ENCODE measurements around the gene ADAMTS1. TPM values are rescaled to one million over a fixed set of nuclear protein-coding genes. Genes with fewer than 3 reads are reported as not detected.

ADAMTS1 gene
- total RNA-seq, 1 donor from 2014 or later: not detected

DNA sequence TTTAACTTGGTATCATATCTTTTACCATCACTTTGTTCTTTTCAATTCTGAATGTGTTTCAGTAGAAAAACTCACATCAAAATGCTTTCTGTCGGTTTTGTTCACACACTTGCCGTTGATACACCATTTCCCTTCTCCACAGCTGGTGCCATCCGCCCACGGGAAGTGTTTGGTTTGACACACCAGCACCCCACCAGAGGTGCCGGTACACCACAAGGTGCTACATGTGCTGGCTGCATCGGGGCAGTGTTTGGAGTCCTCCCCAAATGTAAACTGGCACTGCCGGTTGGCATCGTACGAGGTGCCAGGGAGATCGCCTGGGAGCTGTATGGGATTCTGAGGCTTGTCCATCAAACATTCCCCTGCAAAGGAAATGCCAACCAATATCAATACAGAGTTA, 5.0 kb downstream of the ADAMTS1 start:
- intact Hi-C loops (cut with micrococcal nuclease): loop anchor here (10.0 kb wide), 1 partner anchor 1845 kb away; no protein-coding TSS in a partner anchor
- Mint-ChIP-seq H3K27ac (no peak overlapping the region), H3K9me3 (no peaks in the 10 kb centered on the region), H3K4me3 (no peak overlapping the region), H3K27me3 (peaks cover 20% of the 10 kb centered on the region), H3K4me1 (peaks cover 17% of the 10 kb centered on the region), H3K36me3 (ENCODE audit: low read depth) (no peaks in the 10 kb centered on the region)
- ChIA-PET CTCF (no interaction called here), POLR2A (no interaction called here)
- no peak for DNase-seq
- no peak for TF ChIP-seq CTCF (IDR thresholded peaks at IDR 0.05)
- ATAC-seq (ENCODE audit: low read depth): no peak

DNA sequence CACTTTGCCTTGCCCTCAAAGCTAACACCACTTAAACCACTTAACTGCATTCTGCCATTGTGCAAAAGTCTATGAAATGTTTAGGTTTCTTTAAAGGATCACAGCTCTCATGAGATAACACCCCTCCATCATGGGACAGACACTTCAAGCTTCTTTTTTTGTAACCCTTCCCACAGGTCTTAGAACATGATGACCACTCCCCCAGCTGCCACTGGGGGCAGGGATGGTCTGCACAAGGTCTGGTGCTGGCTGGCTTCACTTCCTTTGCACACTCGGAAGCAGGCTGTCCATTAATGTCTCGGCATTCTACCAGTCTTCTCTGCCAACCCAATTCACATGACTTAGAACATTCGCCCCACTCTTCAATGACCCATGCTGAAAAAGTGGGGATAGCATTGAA, 7.7 kb downstream of the ADAMTS1 start:
- Mint-ChIP-seq H3K27me3 (peaks cover 7% of the 10 kb centered on the region), H3K4me1 (no peaks in the 10 kb centered on the region), H3K27ac (no peak overlapping the region), H3K4me3 (no peak overlapping the region), H3K9me3 (no peaks in the 10 kb centered on the region), H3K36me3 (ENCODE audit: low read depth) (no peaks in the 10 kb centered on the region)
- TF ChIP-seq CTCF (IDR thresholded peaks at IDR 0.05): no peak
- no peak for DNase-seq
- no peak for ATAC-seq (ENCODE audit: low read depth)
- POLR2A ChIA-PET: no interaction called here
- CTCF ChIA-PET: no interaction called here
- intact Hi-C loops (cut with micrococcal nuclease): no loop called here

DNA sequence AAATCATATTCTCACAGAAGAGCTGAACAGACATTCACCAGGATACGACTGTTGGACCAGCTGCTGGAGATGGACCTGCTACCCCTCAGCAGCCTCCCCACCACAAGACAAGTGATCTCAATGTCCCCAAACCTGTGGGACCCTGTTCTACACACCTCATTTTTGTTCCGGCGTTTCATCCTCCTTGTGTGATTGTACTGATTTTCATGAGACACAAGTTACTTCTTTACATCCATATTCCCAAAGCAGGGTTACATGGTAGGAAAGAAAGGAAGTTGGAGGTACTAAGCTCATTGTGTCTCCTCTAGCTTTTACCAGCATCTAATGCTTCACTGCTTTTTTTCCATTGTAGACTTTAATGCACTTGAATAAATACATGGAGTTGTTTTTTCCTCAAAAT, 8.7 kb downstream of the ADAMTS1 start:
- CTCF ChIA-PET: no interaction called here
- no peak for ATAC-seq (ENCODE audit: low read depth)
- no peak overlapping the region for H3K4me3 Mint-ChIP-seq

DNA sequence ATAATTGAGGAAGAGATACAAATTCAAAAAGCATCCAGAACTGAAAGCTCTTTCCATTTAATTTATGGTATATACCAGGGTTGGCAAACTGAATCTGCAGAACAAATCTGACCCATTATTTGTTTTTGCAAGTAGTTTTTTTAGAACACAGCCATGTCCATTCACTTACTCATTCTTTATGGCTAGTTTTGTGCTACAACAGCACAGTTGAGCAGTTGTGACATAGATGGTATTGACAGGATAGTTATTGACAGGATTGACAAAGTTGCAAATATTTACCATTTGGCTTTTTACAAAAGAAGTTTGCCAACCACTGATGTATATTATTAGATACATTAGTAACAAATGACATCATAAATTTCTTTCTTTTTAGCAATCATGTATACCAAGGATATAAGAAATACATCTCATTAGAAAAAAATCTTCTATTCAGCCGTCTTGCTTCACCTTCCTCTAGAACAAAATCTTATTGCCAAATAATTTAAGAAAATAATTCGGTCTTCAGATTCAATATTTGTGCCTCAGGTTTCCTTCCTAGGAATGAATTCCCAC, 9.4 kb downstream of the ADAMTS1 start:
- Mint-ChIP-seq H3K9me3 (no peaks in the 10 kb centered on the region), H3K4me1 (no peaks in the 10 kb centered on the region), H3K4me3 (no peak overlapping the region), H3K27me3 (peaks cover 2% of the 10 kb centered on the region), H3K36me3 (ENCODE audit: low read depth) (no peaks in the 10 kb centered on the region), H3K27ac (no peak overlapping the region)
- CTCF ChIA-PET: no interaction called here
- no peak for DNase-seq
- intact Hi-C loops (cut with micrococcal nuclease): no loop called here
- TF ChIP-seq CTCF (IDR thresholded peaks at IDR 0.05): no peak
- POLR2A ChIA-PET: no interaction called here
- no peak for ATAC-seq (ENCODE audit: low read depth)

More for the DNA sequence above, 8.7 kb downstream of the ADAMTS1 start:
- Mint-ChIP-seq H3K27me3 (peaks cover 2% of the 10 kb centered on the region), H3K27ac (no peak overlapping the region), H3K9me3 (no peaks in the 10 kb centered on the region), H3K36me3 (ENCODE audit: low read depth) (no peaks in the 10 kb centered on the region), H3K4me1 (no peaks in the 10 kb centered on the region)
- DNase-seq: no peak
- no peak for TF ChIP-seq CTCF (IDR thresholded peaks at IDR 0.05)
- intact Hi-C loops (cut with micrococcal nuclease): no loop called here
- POLR2A ChIA-PET: no interaction called here

DNA sequence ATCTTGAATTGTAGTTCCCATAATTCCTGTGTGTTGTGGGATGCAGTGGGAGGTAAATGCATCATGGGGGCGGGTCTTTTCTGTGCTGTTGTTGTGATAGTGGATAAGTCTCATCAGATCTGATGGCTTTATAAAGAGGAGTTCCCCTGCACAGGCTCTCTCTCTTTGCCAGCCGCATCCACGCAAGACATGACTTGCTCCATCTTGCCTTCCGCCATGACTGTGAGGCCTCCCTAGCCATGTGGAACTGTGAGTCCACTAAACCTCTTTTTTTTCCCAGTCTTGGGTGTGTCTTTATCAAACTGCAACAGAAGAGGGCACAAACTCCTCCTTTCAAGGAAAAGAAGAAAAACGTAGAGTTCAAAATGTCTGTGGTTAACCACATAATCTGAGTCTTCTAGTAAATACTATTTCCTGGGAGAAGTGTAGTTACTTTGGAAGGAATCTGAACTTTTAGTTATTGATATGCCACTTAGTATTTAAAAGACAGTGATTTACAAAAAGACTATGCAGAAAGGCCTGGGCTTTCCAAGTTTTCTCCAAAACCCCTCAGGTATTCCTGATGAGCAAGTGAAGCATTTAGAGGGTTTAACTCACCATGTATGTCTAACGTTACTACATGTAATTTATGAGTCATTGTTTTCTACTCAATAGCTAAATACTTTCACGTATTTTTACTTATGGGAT, 10.0 kb downstream of the ADAMTS1 start:
- DNase-seq: no peak
- CTCF ChIA-PET: no interaction called here
- peaks cover 2% of the 10 kb centered on the region for H3K27me3 Mint-ChIP-seq
- no peak for TF ChIP-seq CTCF (IDR thresholded peaks at IDR 0.05)
- H3K4me3 Mint-ChIP-seq: no peak overlapping the region
- no peak for ATAC-seq (ENCODE audit: low read depth)
- POLR2A ChIA-PET: no interaction called here
- no peaks in the 10 kb centered on the region for H3K9me3 Mint-ChIP-seq
- intact Hi-C loops (cut with micrococcal nuclease): no loop called here
- no peaks in the 10 kb centered on the region for H3K4me1 Mint-ChIP-seq
- H3K27ac Mint-ChIP-seq: no peak overlapping the region
- H3K36me3 Mint-ChIP-seq (ENCODE audit: low read depth): no peaks in the 10 kb centered on the region
